H9 (cell line): ENCODE results near the gene SWSAP1. TPM values are rescaled to one million over a fixed set of nuclear protein-coding genes. Genes with fewer than 3 reads are reported as not detected.

Experiments
- DNase-seq: peaks from one replicate; pipeline ENCODE4 v3.0.0-alpha.2; 2017
- H2AFZ ChIP-seq: one replicate; pipeline ENCODE4 v1.6.1; 2013; ENCODE audit warnings: mild to moderate bottlenecking, low read length, control low read depth, moderate library complexity
- H2AK5ac ChIP-seq: 2 replicates; pipeline ENCODE4 v1.6.1; 2013; ENCODE audit warnings: low read length, control low read depth, mixed read lengths; ENCODE audit not compliant: insufficient read length
- H2BK120ac ChIP-seq: one replicate; pipeline ENCODE4 v1.6.1; 2013; ENCODE audit warnings: low read depth, mild to moderate bottlenecking, low read length, control low read depth, inconsistent platforms; ENCODE audit not compliant: poor library complexity, severe bottlenecking
- H2BK12ac ChIP-seq: 2 replicates; pipeline ENCODE4 v1.6.1; 2013; ENCODE audit warnings: low read length, control low read depth, mixed read lengths, low read depth; ENCODE audit not compliant: insufficient read length
- H2BK15ac ChIP-seq: 2 replicates; pipeline ENCODE4 v1.6.1; 2013; ENCODE audit warnings: low read depth, low read length, control low read depth
- H2BK20ac ChIP-seq: one replicate; pipeline ENCODE4 v1.6.1; 2013; ENCODE audit warnings: low read depth, mild to moderate bottlenecking, low read length, control low read depth, inconsistent platforms; ENCODE audit not compliant: poor library complexity, severe bottlenecking
- H2BK5ac ChIP-seq: 2 replicates; pipeline ENCODE4 v1.6.1; 2013; ENCODE audit warnings: low read length, control low read depth, mixed read lengths; ENCODE audit not compliant: insufficient read length
- H3K14ac ChIP-seq: 2 replicates; pipeline ENCODE4 v1.6.1; 2013; ENCODE audit warnings: low read length, control low read depth; ENCODE audit not compliant: insufficient read depth
- H3K18ac ChIP-seq: 2 replicates; pipeline ENCODE4 v1.6.1; 2013; ENCODE audit warnings: low read depth, mild to moderate bottlenecking, mixed read lengths, low read length, control low read depth; ENCODE audit not compliant: insufficient read length
- H3K23ac ChIP-seq: 2 replicates; pipeline ENCODE4 v1.6.1; 2013; ENCODE audit warnings: low read length, control low read depth, mixed read lengths, low read depth; ENCODE audit not compliant: insufficient read length
- H3K23me2 ChIP-seq: 2 replicates; pipeline ENCODE4 v1.6.1; 2013; ENCODE audit warnings: low read depth, mild to moderate bottlenecking, mixed read lengths, low read length, control low read depth; ENCODE audit not compliant: insufficient read length, poor library complexity, severe bottlenecking
- H3K27ac ChIP-seq: 2 replicates; pipeline ENCODE4 v1.5.1; 2013; ENCODE audit warnings: low read length, control low read depth, mixed read lengths, low read depth; ENCODE audit not compliant: insufficient read length
- H3K27me3 ChIP-seq: 2 replicates; pipeline ENCODE4 v1.6.1; 2013; ENCODE audit warnings: low read length, control low read depth, inconsistent platforms; ENCODE audit not compliant: insufficient read depth
- H3K4ac ChIP-seq: 2 replicates; pipeline ENCODE4 v1.6.1; 2013; ENCODE audit warnings: low read depth, mild to moderate bottlenecking, control low read depth, inconsistent platforms, low read length, moderate library complexity
- H3K4me1 ChIP-seq: 2 replicates; pipeline ENCODE4 v1.6.1; 2013; ENCODE audit warnings: low read length, control low read depth, inconsistent platforms; ENCODE audit not compliant: insufficient read depth
- H3K4me2 ChIP-seq: 2 replicates; pipeline ENCODE4 v1.6.1; 2013; ENCODE audit warnings: low read length, control low read depth, mixed read lengths; ENCODE audit not compliant: insufficient read length, insufficient read depth
- H3K56ac ChIP-seq: 2 replicates; pipeline ENCODE4 v1.6.1; 2013; ENCODE audit warnings: low read depth, mild to moderate bottlenecking, mixed read lengths, low read length, control low read depth; ENCODE audit not compliant: insufficient read length
- H3K79me1 ChIP-seq: 2 replicates; pipeline ENCODE4 v1.6.1; 2013; ENCODE audit warnings: low read depth, mild to moderate bottlenecking, moderate library complexity, low read length, control low read depth, inconsistent platforms; ENCODE audit not compliant: insufficient read depth, poor library complexity, severe bottlenecking
- H3K79me2 ChIP-seq: 2 replicates; pipeline ENCODE4 v1.6.1; 2013; ENCODE audit warnings: low read length, control low read depth, inconsistent platforms; ENCODE audit not compliant: insufficient read depth
- H3K9ac ChIP-seq: 2 replicates; pipeline ENCODE4 v1.6.1; 2013; ENCODE audit warnings: low read length, control low read depth, mixed read lengths; ENCODE audit not compliant: insufficient read length; ENCODE audit errors: extremely low read depth
- H3K9me3 ChIP-seq: one replicate; pipeline ENCODE4 v1.6.1; 2013; ENCODE audit warnings: low read depth, low read length, inconsistent platforms; ENCODE audit not compliant: control insufficient read depth
- H3T11ph ChIP-seq: one replicate; pipeline ENCODE4 v1.6.1; 2013; ENCODE audit warnings: mild to moderate bottlenecking, low read length, control low read depth, inconsistent platforms
- H4K20me1 ChIP-seq: one replicate; pipeline ENCODE4 v1.6.1; 2013; ENCODE audit not compliant: control insufficient read depth, insufficient read length, insufficient read depth
- H4K5ac ChIP-seq: 2 replicates; pipeline ENCODE4 v1.6.1; 2013; ENCODE audit warnings: low read depth, mild to moderate bottlenecking, mixed read lengths, low read length, control low read depth; ENCODE audit not compliant: insufficient read length
- H4K8ac ChIP-seq: replicated peaks from 2 replicates; pipeline ENCODE4 v1.6.1; 2013; ENCODE audit warnings: low read length, control low read depth, mixed read lengths, low read depth; ENCODE audit not compliant: insufficient read length
- H4K91ac ChIP-seq: 2 replicates; pipeline ENCODE4 v1.6.1; 2013; ENCODE audit warnings: low read depth, mild to moderate bottlenecking, moderate library complexity, mixed read lengths, low read length, control low read depth; ENCODE audit not compliant: insufficient read length
- H3K27ac Mint-ChIP-seq, 3 experiments: 2 replicates in 2 of 3; 3 replicates in 1 of 3; pipeline ENCODE4 v1.8.0; 2020 to 2021; ENCODE audit warnings: mixed read lengths in 3 of 3, mild to moderate bottlenecking in 1 of 3, moderate library complexity in 1 of 3
- H3K27me3 Mint-ChIP-seq: 2 replicates; pipeline ENCODE4 v1.8.0; 2021; ENCODE audit warnings: low read depth, mild to moderate bottlenecking, moderate library complexity, mixed read lengths
- H3K36me3 Mint-ChIP-seq, 3 experiments: 2 replicates in 2 of 3; 3 replicates in 1 of 3; pipeline ENCODE4 v1.8.0; 2020 to 2021; ENCODE audit warnings: low read depth in 3 of 3, mixed read lengths in 3 of 3; ENCODE audit not compliant: insufficient read depth in 1 of 3
- H3K4me1 Mint-ChIP-seq, 2 experiments: 2 replicates each; pipeline ENCODE4 v1.8.0; 2020; ENCODE audit warnings: mixed read lengths in 2 of 2
- H3K4me3 Mint-ChIP-seq, 2 experiments: 2 replicates in 1 of 2; 3 replicates in 1 of 2; pipeline ENCODE4 v1.8.0; 2020 to 2021; ENCODE audit warnings: mild to moderate bottlenecking in 2 of 2, mixed read lengths in 2 of 2, moderate library complexity in 1 of 2
- H3K9me3 Mint-ChIP-seq, 2 experiments: 2 replicates in 1 of 2; 3 replicates in 1 of 2; pipeline ENCODE4 v1.8.0; 2020; ENCODE audit warnings: mild to moderate bottlenecking in 2 of 2, mixed read lengths in 2 of 2, moderate library complexity in 1 of 2
- WGBS: extraction: QIAGEN DNeasy Blood & Tissue Kit; methylation state at CpG from one replicate; pipeline ENCODE4 v1.1.7; 2013; ENCODE audit warnings: missing lambda C conversion rate, low lambda C conversion rate, mixed read lengths; ENCODE audit not compliant: insufficient read length; ENCODE audit errors: extremely low coverage; 5-methylcytosine and 5-hydroxymethylcytosine counted together
- total RNA-seq: library from RNA; stranded (reverse); gene quantifications from 2 replicates; pipeline ENCODE4 v1.2.1, GENCODE V29; 2021
- TF ChIP-seq, protein P1 (sequence below): fragments of 200-600 bp; sonication (generic); conservative IDR thresholded peaks from 3 replicates; pipeline ENCODE4 v1.8.0; 2021; ENCODE audit warnings: antibody characterized with exemption, mild to moderate bottlenecking

Gene SWSAP1
- total RNA-seq, 1 experiment from 2014 or later = 3.8 TPM

DNA sequence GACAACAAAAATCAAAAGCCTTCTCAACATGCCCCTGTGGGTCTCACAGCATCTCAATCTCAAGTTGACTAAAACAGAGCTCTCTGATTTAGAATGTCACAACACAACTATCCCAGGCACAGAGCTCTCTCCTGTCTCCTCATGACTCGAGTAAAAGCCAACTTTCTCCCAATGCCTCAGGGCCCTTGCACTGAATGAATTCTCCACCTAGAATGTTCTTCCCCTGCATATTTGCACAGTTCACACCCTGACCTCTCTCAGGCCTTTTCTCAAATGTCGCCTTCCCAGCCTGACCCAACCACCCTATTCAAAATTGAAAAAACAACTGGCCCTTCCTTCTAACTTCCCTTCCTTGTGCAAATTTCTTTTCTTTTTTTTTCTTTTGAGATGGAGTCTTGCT lies 3.7 kb upstream of the SWSAP1 start:
- H2BK5ac ChIP-seq = no peak overlapping the region
- peaks cover 0 to 21% (median 9%) of the 10 kb centered on the region in 3 experiments; a peak in 6 of 7 replicates for H3K36me3 Mint-ChIP-seq
- no peaks in the 10 kb centered on the region for H3K27me3 Mint-ChIP-seq
- H3K56ac ChIP-seq = no peak overlapping the region
- no peak overlapping the region; a peak in 1 of 5 replicates for H3K4me3 Mint-ChIP-seq
- no peak overlapping the region for H3K27ac ChIP-seq
- H2AFZ ChIP-seq = no peak overlapping the region
- no peak overlapping the region for H3K4me2 ChIP-seq
- H2BK20ac ChIP-seq = no peak overlapping the region
- H2BK120ac ChIP-seq = no peak overlapping the region
- DNase-seq = no peak
- no peaks in the 10 kb centered on the region for H3K4me1 ChIP-seq
- TF ChIP-seq, protein P1, sequence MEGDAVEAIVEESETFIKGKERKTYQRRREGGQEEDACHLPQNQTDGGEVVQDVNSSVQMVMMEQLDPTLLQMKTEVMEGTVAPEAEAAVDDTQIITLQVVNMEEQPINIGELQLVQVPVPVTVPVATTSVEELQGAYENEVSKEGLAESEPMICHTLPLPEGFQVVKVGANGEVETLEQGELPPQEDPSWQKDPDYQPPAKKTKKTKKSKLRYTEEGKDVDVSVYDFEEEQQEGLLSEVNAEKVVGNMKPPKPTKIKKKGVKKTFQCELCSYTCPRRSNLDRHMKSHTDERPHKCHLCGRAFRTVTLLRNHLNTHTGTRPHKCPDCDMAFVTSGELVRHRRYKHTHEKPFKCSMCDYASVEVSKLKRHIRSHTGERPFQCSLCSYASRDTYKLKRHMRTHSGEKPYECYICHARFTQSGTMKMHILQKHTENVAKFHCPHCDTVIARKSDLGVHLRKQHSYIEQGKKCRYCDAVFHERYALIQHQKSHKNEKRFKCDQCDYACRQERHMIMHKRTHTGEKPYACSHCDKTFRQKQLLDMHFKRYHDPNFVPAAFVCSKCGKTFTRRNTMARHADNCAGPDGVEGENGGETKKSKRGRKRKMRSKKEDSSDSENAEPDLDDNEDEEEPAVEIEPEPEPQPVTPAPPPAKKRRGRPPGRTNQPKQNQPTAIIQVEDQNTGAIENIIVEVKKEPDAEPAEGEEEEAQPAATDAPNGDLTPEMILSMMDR = no peak
- no peaks in the 10 kb centered on the region for H3K79me1 ChIP-seq
- no peaks in the 10 kb centered on the region for H3K9me3 Mint-ChIP-seq
- H4K5ac ChIP-seq = no peak overlapping the region
- H4K91ac ChIP-seq = no peak overlapping the region
- no peak overlapping the region for H3K27ac Mint-ChIP-seq
- no peaks in the 10 kb centered on the region for H3K27me3 ChIP-seq
- no CpG with 5 or more reads among the region's 2 CpGs for WGBS
- H3K9me3 ChIP-seq = no peaks in the 10 kb centered on the region
- no peaks in the 10 kb centered on the region for H4K20me1 ChIP-seq
- peaks cover 0 to 9% of the 10 kb centered on the region in 2 experiments; a peak in 3 of 4 replicates for H3K4me1 Mint-ChIP-seq
- no peaks in the 10 kb centered on the region for H3K23me2 ChIP-seq
- no peak overlapping the region for H3K14ac ChIP-seq
- H3K9ac ChIP-seq = no peak overlapping the region
- H4K8ac ChIP-seq = no peak overlapping the region
- no peak overlapping the region for H2AK5ac ChIP-seq
- H3K18ac ChIP-seq = no peak overlapping the region
- H3T11ph ChIP-seq = no peak overlapping the region
- H3K23ac ChIP-seq = no peak overlapping the region
- no peak overlapping the region for H2BK15ac ChIP-seq
- H2BK12ac ChIP-seq = no peak overlapping the region
- no peaks in the 10 kb centered on the region for H3K79me2 ChIP-seq
- no peak overlapping the region for H3K4ac ChIP-seq
